Measurements from ENCODE around the gene MLLT3. TPM values are rescaled to one million over a fixed set of nuclear protein-coding genes. Genes with fewer than 3 reads are reported as not detected.
A peak's percentile ranks its signal among the peaks of the same experiment; 100 is the strongest.

The MLLT3 gene
- total and polyA plus RNA-seq, 2 of the 8 experiments (the other 6 are each of a cell fraction or from before 2014, with no cell fraction given) = 5.9 to 9.6 TPM

DNA sequence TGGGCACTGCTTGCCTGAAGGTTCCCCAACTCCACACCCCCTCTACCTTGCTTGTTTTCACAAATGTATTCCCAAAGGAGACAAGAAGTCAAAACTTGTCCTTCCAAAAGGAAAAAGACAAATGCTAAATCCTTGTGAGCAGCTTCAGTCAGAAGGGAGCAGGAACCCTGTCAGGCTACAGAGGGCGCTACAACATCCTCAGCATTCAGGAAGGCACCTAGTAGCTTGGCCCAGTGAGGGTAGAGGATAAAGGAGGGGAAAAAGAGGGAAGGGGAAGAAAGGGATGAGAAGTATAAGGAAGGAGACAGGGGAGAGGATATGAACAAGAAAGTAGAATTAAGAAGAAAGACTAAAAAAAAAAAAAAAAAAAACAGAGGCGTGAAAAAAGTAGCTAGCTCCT is 97.5 kb downstream of the MLLT3 start:
- FAIRE-seq = peak; percentile 85
- Histone ChIP-seq H4K91ac (replicated peaks; ENCODE audit: insufficient read length, low read length) (no peak overlapping the region), H3K9ac (replicated peaks in 1 of 4; ENCODE audit: extremely low read depth in 1 of 4, low read depth in 3 of 4, low read length in 3 of 4) (no peak overlapping the region), H3K27ac (ENCODE audit: low read depth, low read length) (no peak overlapping the region), H3K56ac (replicated peaks; ENCODE audit: insufficient read length, low read depth, low read length) (no peak overlapping the region), H2BK15ac (ENCODE audit: low read length) (no peak overlapping the region), H3K18ac (ENCODE audit: extremely low read depth, low read length) (no peak overlapping the region), H3K79me1 (ENCODE audit: low read depth, low read length) (no peaks in the 10 kb centered on the region), H3K4me1 (replicated peaks in 1 of 4; ENCODE audit: control insufficient read depth in 3 of 4, insufficient read depth in 4 of 4, low read length in 3 of 4) (no peaks in the 10 kb centered on the region), H3K79me2 (ENCODE audit: control insufficient read depth in 1 of 2, insufficient read depth in 2 of 2, low read length in 2 of 2) (no peaks in the 10 kb centered on the region), H2BK20ac (ENCODE audit: low read length) (no peak overlapping the region), H3K4me2 (ENCODE audit: insufficient read depth in 1 of 2, low read depth in 2 of 2, low read length in 2 of 2) (no peak overlapping the region), H2AFZ (ENCODE audit: low read length) (no peak overlapping the region), H4K20me1 (replicated peaks in 1 of 2; ENCODE audit: control insufficient read depth in 1 of 2, insufficient read depth in 2 of 2, low read length in 2 of 2) (no peaks in the 10 kb centered on the region), H3K23ac (ENCODE audit: insufficient read length) (no peak overlapping the region), H3K14ac (ENCODE audit: insufficient read length) (no peak overlapping the region), H3K36me3 (ENCODE audit: control insufficient read depth in 2 of 4, insufficient read depth in 4 of 4, low read length in 3 of 4) (no peaks in the 10 kb centered on the region), H3K4ac (replicated peaks; ENCODE audit: insufficient read length, low read depth, low read length) (no peak overlapping the region), H2BK5ac (ENCODE audit: low read depth, low read length) (no peak overlapping the region), H3K27me3 (replicated peaks in 1 of 4; ENCODE audit: control insufficient read depth in 3 of 4, extremely low read depth in 1 of 4, insufficient read depth in 3 of 4, low read length in 3 of 4) (no peaks in the 10 kb centered on the region), H3K23me2 (ENCODE audit: low read depth, low read length) (no peaks in the 10 kb centered on the region), H4K5ac (ENCODE audit: insufficient read length, low read depth, low read length) (no peak overlapping the region), H3K9me3 (ENCODE audit: insufficient read depth in 2 of 2, low read depth in 1 of 2, low read length in 1 of 2) (no peaks in the 10 kb centered on the region; a peak in 1 of 4 replicates), H4K8ac (ENCODE audit: extremely low read depth, insufficient read depth, low read length) (no peak overlapping the region), H2AK5ac (ENCODE audit: low read depth, low read length) (no peak overlapping the region), H2BK120ac (replicated peaks; ENCODE audit: low read depth, low read length) (no peak overlapping the region), H3K4me3 (ENCODE audit: extremely low read depth in 1 of 4, insufficient read depth in 2 of 4, low read depth in 3 of 4, low read length in 4 of 4) (no peak overlapping the region), H2BK12ac (ENCODE audit: low read depth, low read length) (no peak overlapping the region)
- WGBS, 2 experiments (ENCODE audit: extremely low coverage in 1 of 2, insufficient coverage in 1 of 2, insufficient read length in 1 of 2, insufficient replicate concordance in 2 of 2, low coverage in 1 of 2, low lambda C conversion rate in 2 of 2, missing lambda C conversion rate in 1 of 2) = 0% methylated on average over 1 of the region's 2 CpGs; no CpG with 5 or more reads in 1 of the 2 experiments
- ChIA-PET POLR2A (ENCODE audit: partially characterized antibody) (no interaction called here), CTCF (ENCODE audit: partially characterized antibody) (interaction anchor here (0.6 to 3.2 kb wide), 42 partner anchors 9 to 875 kb away, joined by 3 to 24 read pairs (median 4); partner anchors contain the start of genes FOCAD and MLLT3)
- peak; percentile 34 to 79 for DNase-seq (ENCODE audit: low read depth in 1 of 2, low spot score in 2 of 2)
- TF ChIP-seq JUND (IDR thresholded peaks at IDR 0.05; ENCODE audit: low read length) (no peak), RAD21 (IDR thresholded peaks at IDR 0.05 in 1 of 2, conservative IDR thresholded peaks at IDR 0.05 in 1 of 2; ENCODE audit: low read depth in 2 of 2, low read length in 2 of 2) (peak; percentile 78 to 79), CREB1 (IDR thresholded peaks at IDR 0.05) (peak; percentile 32; the same call in 1 of the 2 replicates), POU5F1 (IDR thresholded peaks at IDR 0.05; ENCODE audit: low read depth, low read length) (no peak), EZH2 (IDR thresholded peaks at IDR 0.05; ENCODE audit: low read depth, low read length, severe bottlenecking) (no peak)
- TF ChIP-seq, protein P1, sequence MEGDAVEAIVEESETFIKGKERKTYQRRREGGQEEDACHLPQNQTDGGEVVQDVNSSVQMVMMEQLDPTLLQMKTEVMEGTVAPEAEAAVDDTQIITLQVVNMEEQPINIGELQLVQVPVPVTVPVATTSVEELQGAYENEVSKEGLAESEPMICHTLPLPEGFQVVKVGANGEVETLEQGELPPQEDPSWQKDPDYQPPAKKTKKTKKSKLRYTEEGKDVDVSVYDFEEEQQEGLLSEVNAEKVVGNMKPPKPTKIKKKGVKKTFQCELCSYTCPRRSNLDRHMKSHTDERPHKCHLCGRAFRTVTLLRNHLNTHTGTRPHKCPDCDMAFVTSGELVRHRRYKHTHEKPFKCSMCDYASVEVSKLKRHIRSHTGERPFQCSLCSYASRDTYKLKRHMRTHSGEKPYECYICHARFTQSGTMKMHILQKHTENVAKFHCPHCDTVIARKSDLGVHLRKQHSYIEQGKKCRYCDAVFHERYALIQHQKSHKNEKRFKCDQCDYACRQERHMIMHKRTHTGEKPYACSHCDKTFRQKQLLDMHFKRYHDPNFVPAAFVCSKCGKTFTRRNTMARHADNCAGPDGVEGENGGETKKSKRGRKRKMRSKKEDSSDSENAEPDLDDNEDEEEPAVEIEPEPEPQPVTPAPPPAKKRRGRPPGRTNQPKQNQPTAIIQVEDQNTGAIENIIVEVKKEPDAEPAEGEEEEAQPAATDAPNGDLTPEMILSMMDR (IDR thresholded peaks at IDR 0.05; ENCODE audit: control extremely low read depth in 1 of 3, insufficient read depth in 1 of 3, low read depth in 1 of 3, low read length in 3 of 3) = peak; percentile 70 to 94 (median 77)

Data from H1 (cell line).